GM12801 (cell line): Measurements from ENCODE around the gene NDC1.

Experiments
- CTCF ChIP-seq: IDR thresholded peaks from one replicate; pipeline ENCODE4 v1.5.1; 2011; ENCODE audit warnings: control low read depth; ENCODE audit not compliant: insufficient read length; ENCODE audit errors: extremely low read depth

The NDC1 gene

DNA sequence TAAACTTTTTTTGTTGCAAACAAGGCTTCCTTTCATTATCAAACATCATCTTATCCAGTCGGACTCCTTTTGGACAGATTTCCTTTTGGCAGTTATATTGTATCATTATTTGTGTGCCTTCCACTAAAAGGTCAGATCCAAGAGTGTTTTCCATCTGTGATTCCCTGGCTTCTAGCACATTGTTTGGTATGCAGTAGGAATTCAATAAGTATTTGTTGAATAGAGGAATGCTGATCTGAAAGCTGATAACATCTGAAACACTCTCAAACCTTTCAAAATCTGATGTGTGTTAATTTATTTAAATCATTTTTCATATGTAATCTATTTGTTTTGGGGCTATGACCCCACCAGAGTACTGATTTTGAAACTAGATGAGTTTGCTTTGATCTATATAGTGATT, 39.0 kb downstream of the NDC1 start:
- TF ChIP-seq CTCF, result no peak

GRCh38 chr1:53792806-53793205, 45.3 kb downstream of the NDC1 start:
- no peak for TF ChIP-seq CTCF

GRCh38 chr1:53787655-53788054, 50.4 kb downstream of the NDC1 start:
- no peak for TF ChIP-seq CTCF

- TF ChIP-seq CTCF, result no peak
These were observed 55.0 kb downstream of the NDC1 start for GRCh38 chr1:53783056-53783455.

GRCh38 chr1:53781654-53782053, 56.4 kb downstream of the NDC1 start:
- TF ChIP-seq CTCF, result no peak

- no peak for TF ChIP-seq CTCF
These were observed 60.8 kb downstream of the NDC1 start for GRCh38 chr1:53777272-53777671.

- TF ChIP-seq CTCF, result no peak
These were observed 66.4 kb downstream of the NDC1 start for GRCh38 chr1:53771648-53772047.

- TF ChIP-seq CTCF, result no peak
These were observed 68.3 kb downstream of the NDC1 start for GRCh38 chr1:53769780-53770179.
